ENCODE data around the gene LMF1. TPM values are rescaled to one million over a fixed set of nuclear protein-coding genes. Genes with fewer than 3 reads are reported as not detected.

The LMF1 gene
- total and polyA plus RNA-seq, 2 of the 13 experiments (the other 11 are each of a cell fraction or from before 2014, with no cell fraction given): 6.8 to 8.5 TPM

DNA sequence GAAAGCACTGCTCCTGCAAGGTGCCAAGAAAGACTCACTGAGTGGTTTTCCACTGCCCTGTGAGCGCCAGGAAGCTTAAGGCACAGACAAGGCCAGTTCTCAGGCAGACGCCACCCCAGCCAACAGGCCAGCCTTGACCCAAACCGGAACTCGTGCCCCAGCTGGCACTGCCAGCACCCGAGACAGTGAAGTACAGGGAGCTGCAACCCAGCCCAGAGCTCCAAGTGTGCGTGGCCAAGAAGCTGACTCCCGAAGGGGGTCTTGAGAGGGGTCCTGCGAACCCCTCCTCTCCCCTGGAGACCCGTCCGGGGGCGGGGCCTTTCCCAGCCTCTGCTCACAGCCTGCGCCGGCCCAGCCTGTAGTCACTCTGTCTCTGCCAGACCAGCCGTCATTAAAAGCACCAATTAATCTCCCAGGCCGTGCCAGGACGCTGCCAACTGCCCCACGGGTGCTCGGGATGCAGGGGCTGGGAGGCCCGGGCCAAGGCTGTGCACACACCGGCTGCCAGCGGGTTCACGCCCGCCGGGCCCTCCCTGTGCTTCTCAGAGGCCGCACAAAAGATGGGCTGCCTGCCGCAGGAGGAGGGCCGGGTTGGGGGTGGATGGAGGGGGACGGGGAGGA lies 6.4 kb upstream of the LMF1 start:
- ATAC-seq: no peak
- CTCF ChIA-PET (ENCODE audit: low intra/inter-chr PET ratio, low total read pairs): no interaction called here
- WGBS (ENCODE audit: low lambda C conversion rate): 11% methylated on average over 16 of the region's 28 CpGs

DNA sequence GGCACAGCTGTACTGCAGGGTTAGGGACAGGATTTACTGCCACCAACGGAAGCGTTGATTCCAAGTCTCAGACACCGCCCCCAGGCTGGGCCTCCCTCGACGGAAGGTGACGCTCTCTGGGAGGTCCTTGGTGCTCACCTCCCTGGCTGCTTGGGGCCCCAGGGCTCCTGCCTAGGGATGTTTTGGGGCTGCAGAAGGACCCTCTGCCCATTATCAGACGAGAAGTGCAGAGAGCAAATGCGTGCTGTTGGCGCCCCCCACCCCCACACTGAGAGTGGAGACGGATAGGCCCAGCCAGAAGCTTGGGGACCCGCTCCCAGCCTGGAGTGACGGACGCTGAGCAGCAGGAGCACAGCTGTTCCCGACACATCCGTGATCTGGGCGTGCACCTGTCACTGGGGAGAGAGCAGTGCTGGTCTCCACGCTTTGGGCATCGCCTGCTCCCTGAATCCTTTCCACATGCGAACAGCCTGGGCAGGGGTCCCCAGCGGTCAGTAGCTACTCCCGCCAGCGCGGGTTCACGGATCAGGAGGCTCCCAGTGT lies 5.7 kb upstream of the LMF1 start:
- in situ Hi-C loops (cut with HindIII; ENCODE audit: extremely low pct_ligation_motif_present, low pct_unique_long_range_greater_than_20kb) (no loop called here), intact Hi-C loops (cut with micrococcal nuclease; ENCODE audit: unreplicated experiment) (no loop called here)
- DNase-seq (ENCODE audit: low spot score): no peak
- Histone ChIP-seq H3K27me3 (ENCODE audit: control insufficient read depth in 1 of 2, insufficient read depth in 2 of 2, low read length in 2 of 2) (peaks cover 20 to 70% of the 10 kb centered on the region in 2 experiments), H3K9ac (ENCODE audit: insufficient read depth, low read depth, low read length) (no peak overlapping the region), H3K27ac (ENCODE audit: extremely low read length, insufficient read depth, low read length) (no peak overlapping the region), H3K4me1 (ENCODE audit: insufficient read depth, low read length) (peaks cover 59% of the 10 kb centered on the region), H3K36me3 (replicated peaks in 1 of 2; ENCODE audit: control insufficient read depth in 1 of 2, insufficient read depth in 2 of 2, low read length in 2 of 2) (no peaks in the 10 kb centered on the region), H2AFZ (ENCODE audit: low read length) (no peak overlapping the region), H3K79me2 (ENCODE audit: insufficient read depth, low read length) (no peaks in the 10 kb centered on the region), H3K4me2 (ENCODE audit: low read depth, low read length) (peak overlapping the region; percentile 26; the same call in 1 of the 2 replicates), H3K4me3 (replicated peaks in 1 of 3; ENCODE audit: insufficient read depth in 1 of 3, low read depth in 2 of 3, low read length in 3 of 3) (peak overlapping the region in 1 of 3 experiments; percentile 23; a peak in 1 of 6 replicates), H3K9me3 (ENCODE audit: low read length) (no peaks in the 10 kb centered on the region), H4K20me1 (ENCODE audit: insufficient read depth, low read length) (no peaks in the 10 kb centered on the region)
- no TSS peak for BruUV-seq (replicated peaks)
- WGBS (ENCODE audit: low lambda C conversion rate): no CpG with 5 or more reads among the region's 24 CpGs
- no peak for FAIRE-seq
- ChIA-PET CTCF (ENCODE audit: low intra/inter-chr PET ratio, low total read pairs) (no interaction called here), POLR2A (no interaction called here)
- ATAC-seq: no peak
- TF ChIP-seq ZSCAN20 (CRISPR knock-in tag; IDR thresholded peaks at IDR 0.05; ENCODE audit: borderline replicate concordance): no peak
- no peak for TF ChIP-seq ZNF678 (CRISPR knock-in tag; IDR thresholded peaks at IDR 0.05)
- TF ChIP-seq, protein P1, sequence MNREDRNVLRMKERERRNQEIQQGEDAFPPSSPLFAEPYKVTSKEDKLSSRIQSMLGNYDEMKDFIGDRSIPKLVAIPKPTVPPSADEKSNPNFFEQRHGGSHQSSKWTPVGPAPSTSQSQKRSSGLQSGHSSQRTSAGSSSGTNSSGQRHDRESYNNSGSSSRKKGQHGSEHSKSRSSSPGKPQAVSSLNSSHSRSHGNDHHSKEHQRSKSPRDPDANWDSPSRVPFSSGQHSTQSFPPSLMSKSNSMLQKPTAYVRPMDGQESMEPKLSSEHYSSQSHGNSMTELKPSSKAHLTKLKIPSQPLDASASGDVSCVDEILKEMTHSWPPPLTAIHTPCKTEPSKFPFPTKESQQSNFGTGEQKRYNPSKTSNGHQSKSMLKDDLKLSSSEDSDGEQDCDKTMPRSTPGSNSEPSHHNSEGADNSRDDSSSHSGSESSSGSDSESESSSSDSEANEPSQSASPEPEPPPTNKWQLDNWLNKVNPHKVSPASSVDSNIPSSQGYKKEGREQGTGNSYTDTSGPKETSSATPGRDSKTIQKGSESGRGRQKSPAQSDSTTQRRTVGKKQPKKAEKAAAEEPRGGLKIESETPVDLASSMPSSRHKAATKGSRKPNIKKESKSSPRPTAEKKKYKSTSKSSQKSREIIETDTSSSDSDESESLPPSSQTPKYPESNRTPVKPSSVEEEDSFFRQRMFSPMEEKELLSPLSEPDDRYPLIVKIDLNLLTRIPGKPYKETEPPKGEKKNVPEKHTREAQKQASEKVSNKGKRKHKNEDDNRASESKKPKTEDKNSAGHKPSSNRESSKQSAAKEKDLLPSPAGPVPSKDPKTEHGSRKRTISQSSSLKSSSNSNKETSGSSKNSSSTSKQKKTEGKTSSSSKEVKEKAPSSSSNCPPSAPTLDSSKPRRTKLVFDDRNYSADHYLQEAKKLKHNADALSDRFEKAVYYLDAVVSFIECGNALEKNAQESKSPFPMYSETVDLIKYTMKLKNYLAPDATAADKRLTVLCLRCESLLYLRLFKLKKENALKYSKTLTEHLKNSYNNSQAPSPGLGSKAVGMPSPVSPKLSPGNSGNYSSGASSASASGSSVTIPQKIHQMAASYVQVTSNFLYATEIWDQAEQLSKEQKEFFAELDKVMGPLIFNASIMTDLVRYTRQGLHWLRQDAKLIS (CRISPR knock-in tag; IDR thresholded peaks at IDR 0.05): no peak
- TF ChIP-seq, protein P2, sequence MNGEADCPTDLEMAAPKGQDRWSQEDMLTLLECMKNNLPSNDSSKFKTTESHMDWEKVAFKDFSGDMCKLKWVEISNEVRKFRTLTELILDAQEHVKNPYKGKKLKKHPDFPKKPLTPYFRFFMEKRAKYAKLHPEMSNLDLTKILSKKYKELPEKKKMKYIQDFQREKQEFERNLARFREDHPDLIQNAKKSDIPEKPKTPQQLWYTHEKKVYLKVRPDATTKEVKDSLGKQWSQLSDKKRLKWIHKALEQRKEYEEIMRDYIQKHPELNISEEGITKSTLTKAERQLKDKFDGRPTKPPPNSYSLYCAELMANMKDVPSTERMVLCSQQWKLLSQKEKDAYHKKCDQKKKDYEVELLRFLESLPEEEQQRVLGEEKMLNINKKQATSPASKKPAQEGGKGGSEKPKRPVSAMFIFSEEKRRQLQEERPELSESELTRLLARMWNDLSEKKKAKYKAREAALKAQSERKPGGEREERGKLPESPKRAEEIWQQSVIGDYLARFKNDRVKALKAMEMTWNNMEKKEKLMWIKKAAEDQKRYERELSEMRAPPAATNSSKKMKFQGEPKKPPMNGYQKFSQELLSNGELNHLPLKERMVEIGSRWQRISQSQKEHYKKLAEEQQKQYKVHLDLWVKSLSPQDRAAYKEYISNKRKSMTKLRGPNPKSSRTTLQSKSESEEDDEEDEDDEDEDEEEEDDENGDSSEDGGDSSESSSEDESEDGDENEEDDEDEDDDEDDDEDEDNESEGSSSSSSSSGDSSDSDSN (CRISPR knock-in tag; IDR thresholded peaks at IDR 0.05): 0 out of 2 replicates have a peak, but pooled peaks have one; percentile 0

More for the DNA sequence above, 6.4 kb upstream of the LMF1 start:
- Histone ChIP-seq H3K4me1 (ENCODE audit: insufficient read depth, low read length) (peaks cover 51% of the 10 kb centered on the region), H3K4me2 (ENCODE audit: low read depth, low read length) (peak overlapping the region; percentile 41), H3K27ac (ENCODE audit: extremely low read length, insufficient read depth, low read length) (no peak overlapping the region), H3K9ac (ENCODE audit: insufficient read depth, low read depth, low read length) (no peak overlapping the region), H3K4me3 (replicated peaks in 1 of 3; ENCODE audit: insufficient read depth in 1 of 3, low read depth in 2 of 3, low read length in 3 of 3) (peak overlapping the region in 1 of 3 experiments; percentile 23; a peak in 1 of 6 replicates), H4K20me1 (ENCODE audit: insufficient read depth, low read length) (no peaks in the 10 kb centered on the region), H3K9me3 (ENCODE audit: low read length) (no peaks in the 10 kb centered on the region), H3K36me3 (replicated peaks in 1 of 2; ENCODE audit: control insufficient read depth in 1 of 2, insufficient read depth in 2 of 2, low read length in 2 of 2) (no peaks in the 10 kb centered on the region), H2AFZ (ENCODE audit: low read length) (no peak overlapping the region), H3K79me2 (ENCODE audit: insufficient read depth, low read length) (no peaks in the 10 kb centered on the region), H3K27me3 (ENCODE audit: control insufficient read depth in 1 of 2, insufficient read depth in 2 of 2, low read length in 2 of 2) (peaks cover 20 to 74% of the 10 kb centered on the region in 2 experiments)
- POLR2A ChIA-PET: no interaction called here
- no peak for FAIRE-seq
- no peak for TF ChIP-seq HHEX (CRISPR knock-in tag; IDR thresholded peaks at IDR 0.05)
- peak; percentile 84; the same call in 1 of the 2 replicates for TF ChIP-seq HNRNPL (IDR thresholded peaks at IDR 0.05; ENCODE audit: low read depth, low read length)
- TF ChIP-seq, protein P2 (CRISPR knock-in tag; IDR thresholded peaks at IDR 0.05): 0 out of 2 replicates have a peak, but pooled peaks have one; percentile 4
- TF ChIP-seq ZNF234 (CRISPR knock-in tag; conservative IDR thresholded peaks at IDR 0.05): no peak
- no peak for DNase-seq (ENCODE audit: low spot score)
- in situ Hi-C loops (cut with HindIII; ENCODE audit: extremely low pct_ligation_motif_present, low pct_unique_long_range_greater_than_20kb): no loop called here
- intact Hi-C loops (cut with micrococcal nuclease; ENCODE audit: unreplicated experiment): no loop called here
- no TSS peak for BruUV-seq (replicated peaks)

Measured in HepG2 (cell line).